GM21528 (cell line): ENCODE measurements around the gene TMEM201.

Source experiments
- ATAC-seq: cut with Tn5 transposase; IDR thresholded peaks from one replicate; pipeline ENCODE4 v1.9.1; 2021; ENCODE audit warnings: mild to moderate bottlenecking, moderate library complexity; ENCODE audit not compliant: unreplicated experiment, low FRiP score

The TMEM201 gene

DNA sequence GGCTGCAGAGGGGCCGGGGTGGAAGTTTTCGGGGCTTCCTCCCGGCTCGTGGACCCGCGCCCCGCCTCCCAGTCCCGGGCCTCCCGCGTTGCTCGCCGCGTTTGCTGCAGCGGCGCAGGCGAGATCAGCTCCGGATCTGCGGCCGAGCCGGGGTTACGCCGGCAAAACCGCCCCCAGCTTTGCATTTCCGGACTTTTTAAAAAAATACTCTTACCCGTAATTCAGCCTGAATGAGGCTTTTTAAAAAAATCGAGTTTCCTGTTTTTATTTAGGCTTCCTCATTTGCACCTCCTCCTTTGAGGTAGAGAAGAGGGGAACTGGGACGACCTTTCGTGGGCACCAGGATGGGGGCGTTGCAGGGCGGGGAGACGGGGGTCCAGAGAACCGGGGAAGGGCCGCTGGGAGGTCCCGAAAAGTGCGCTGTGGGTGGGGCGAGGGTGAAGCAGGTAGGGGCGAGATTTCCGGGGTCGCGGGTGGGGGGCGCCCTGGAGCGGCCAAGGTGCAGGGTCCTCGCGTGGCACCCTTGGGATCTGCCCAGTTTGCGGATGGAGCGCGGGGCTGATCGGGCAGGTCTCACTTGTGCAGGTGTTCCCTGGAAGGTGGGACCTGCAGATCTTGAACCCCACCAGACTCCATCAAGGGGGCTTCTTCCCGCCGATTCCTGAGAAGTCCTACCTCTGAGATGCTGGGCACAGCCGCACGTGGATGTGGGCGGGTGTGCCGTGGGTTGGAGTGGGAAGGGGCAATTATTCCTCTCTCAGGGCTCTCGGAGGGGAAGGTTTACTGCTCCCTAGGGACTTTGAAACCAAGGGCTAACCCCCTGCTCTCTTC is 63.9 kb downstream of the TMEM201 start:
- ATAC-seq, result no peak

DNA sequence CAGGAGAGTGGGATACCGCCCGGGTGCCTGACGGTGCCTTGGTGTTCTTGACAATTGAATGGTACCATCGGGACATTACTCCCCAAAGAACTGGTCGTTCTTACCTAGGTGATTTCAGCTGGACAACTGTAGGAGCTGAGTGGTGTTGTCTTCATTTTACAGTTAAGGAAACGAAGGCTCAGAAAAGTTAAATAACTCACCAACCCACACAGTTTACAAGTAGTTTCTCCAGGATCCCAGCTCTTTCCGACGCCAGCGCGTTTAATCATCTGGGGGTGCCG is 64.4 kb downstream of the TMEM201 start:
- no peak for ATAC-seq

DNA sequence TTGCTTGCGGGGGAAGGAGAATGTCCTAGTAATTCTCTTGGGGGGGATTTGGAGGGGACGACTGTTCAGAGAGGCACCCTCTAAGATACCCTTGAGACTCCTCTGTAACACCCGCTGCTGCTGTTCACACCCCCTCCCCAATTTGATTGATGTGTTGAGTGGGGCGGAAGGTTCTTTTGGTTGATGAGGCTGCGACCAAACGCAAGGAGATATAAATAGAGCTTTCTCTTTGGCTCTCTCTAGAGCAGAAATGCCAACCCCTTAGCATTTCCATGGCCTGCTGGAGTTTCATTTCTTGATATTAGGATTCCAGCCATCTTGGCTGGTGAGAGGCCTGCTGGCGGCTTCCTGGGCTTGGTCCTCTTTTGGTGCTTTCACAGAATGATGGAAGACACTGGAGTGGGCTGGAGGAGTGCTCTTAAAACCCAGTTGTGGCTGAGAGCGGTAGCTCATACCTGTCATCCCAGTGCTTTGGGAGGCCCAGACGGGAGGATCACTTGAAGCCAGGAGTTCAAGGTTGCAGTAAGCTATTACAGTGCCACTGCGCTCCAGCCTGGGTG is 64.9 kb downstream of the TMEM201 start:
- no peak for ATAC-seq

DNA sequence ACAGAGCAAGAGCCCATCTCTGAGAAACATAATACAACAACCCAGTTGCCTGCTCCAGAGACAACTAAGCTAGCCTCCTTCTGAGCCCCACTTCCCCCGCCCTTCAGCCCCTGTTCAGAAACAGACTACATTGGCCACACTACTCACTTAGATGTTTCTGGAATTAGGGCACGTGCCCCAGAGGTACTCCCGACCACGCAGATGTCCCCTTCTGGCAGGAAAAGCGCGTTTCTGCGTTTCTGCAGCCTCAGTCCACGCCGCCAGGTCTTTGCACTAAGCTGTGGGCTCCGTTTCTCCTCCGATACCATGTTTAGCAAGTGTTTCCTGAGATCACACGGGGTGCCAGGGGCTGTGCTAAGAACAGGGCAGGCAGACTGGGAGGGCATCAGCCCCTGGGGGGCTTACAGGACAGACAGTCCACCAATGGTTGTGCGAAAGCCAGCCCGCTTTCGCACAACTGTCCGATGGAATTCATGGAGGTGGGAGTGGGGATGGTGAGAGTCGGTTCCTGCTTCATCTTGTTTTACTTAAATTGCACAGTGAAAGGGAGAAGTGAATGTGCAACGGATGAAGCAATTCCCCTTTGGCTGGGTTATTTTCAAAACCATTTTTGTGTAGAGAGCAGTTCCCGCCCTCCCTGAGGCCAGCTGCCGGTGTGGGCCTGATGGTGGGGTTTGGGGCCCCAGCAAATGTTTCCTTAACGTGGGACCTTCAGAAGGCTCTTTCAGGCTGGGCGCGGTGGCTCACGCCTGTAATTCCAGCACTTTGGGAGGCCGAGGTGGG is 65.5 kb downstream of the TMEM201 start:
- ATAC-seq, result no peak

DNA sequence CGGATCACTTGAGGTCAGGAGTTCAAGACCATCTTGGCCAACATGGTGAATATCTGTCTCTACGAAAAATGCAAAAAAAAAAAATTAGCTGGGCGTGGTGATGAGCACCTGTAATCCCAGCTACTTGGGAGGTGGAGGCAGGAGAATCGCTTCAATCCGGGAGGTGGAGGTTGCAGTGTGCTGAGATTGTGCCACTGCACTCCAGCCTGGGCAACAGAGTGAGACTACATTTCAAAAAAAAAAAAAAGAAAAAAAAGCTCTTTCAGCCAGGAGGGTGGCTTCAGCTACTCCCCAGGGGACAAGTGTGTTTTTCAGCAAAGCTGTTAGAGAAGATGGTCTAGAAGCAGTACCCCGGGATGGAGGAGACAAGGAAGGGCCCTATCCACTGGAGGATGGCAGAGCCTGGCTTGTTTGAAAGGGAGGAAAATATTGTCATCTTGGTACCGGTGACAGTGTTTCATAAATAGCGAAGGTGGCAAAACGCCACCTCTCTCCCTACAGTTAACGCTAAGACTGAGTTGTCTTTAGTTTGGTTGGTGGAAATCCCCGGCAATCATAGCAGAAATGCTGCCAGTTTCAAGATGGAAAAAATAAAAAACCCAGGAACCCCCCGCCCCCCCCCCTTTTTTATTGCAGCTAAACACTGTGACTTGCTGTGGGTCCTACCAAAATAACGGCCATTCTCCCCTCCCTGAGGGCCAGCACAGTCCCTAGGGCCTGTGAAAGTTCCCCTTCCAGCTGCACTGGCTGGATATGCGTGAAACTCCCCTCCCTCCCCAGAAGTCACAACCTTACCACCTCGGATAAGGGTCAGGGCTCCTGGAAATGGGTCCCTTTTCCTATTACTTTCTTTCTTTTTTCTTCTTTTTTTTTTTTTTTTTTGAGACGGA is 66.4 kb downstream of the TMEM201 start:
- ATAC-seq, result no peak

DNA sequence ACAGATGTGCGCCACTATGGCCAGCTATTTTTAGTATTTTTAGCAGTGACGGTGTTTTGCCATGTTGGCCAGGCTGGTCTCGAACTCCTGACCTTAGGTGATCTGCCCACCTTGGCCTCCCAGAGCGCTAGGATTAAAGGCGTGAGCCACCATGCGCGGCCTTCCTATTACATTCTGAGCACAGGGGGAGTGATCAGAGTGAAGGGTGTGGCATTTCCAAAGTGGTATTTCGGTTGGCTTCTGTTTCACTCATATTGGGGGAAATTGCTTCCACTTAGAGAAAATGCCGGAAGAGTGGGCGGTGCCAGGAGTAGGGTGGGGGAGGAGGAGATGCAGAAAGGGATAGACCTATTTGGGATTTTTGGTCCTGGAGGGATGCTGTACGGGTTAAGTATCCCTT is 67.1 kb downstream of the TMEM201 start:
- ATAC-seq, result no peak

GRCh38 chr1:9657521-9658032 is 68.9 kb downstream of the TMEM201 start:
- no peak for ATAC-seq

- ATAC-seq, result no peak
These were observed 69.5 kb downstream of the TMEM201 start for GRCh38 chr1:9658199-9658598.

GRCh38 chr1:9659328-9659727 is 70.6 kb downstream of the TMEM201 start:
- ATAC-seq, result no peak

DNA sequence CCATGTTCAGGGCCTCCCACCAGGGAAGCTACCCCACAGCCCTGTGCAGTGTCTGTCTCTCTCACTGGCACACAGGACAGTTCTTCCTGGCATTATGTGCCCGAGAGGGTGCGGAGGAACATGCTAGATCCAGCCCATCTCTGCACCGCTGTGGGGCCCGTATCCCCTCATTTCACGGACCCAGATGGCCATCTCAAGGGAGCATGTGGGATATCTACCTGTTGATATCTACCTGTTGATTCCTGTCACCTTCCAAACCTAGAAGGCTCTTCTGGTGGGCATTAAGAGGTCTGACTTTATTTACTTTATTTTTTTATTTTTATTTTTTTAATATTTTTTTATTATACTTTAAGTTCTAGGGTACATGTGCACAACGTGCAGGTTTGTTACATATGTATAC is 74.5 kb downstream of the TMEM201 start:
- no peak for ATAC-seq
